DMS153 treated with DMSO at 0.1 percent for 48 hours (cell line): Measurements from ENCODE around the gene RRP9.

Experiments
- DNase-seq: peaks from one replicate; lab custom pipeline; 2025; ENCODE audit not compliant: unreplicated experiment; lab: John Stamatoyannopoulos, UW

The RRP9 gene

GRCh38 chr3:51971350-51971749, 29.6 kb upstream of the RRP9 start:
- no peak for DNase-seq

GRCh38 chr3:51970606-51971300, 29.0 kb upstream of the RRP9 start:
- DNase-seq = no peak

GRCh38 chr3:51969841-51970240, 28.1 kb upstream of the RRP9 start:
- no peak for DNase-seq

GRCh38 chr3:51968883-51969678, 27.4 kb upstream of the RRP9 start:
- no peak for DNase-seq

DNA sequence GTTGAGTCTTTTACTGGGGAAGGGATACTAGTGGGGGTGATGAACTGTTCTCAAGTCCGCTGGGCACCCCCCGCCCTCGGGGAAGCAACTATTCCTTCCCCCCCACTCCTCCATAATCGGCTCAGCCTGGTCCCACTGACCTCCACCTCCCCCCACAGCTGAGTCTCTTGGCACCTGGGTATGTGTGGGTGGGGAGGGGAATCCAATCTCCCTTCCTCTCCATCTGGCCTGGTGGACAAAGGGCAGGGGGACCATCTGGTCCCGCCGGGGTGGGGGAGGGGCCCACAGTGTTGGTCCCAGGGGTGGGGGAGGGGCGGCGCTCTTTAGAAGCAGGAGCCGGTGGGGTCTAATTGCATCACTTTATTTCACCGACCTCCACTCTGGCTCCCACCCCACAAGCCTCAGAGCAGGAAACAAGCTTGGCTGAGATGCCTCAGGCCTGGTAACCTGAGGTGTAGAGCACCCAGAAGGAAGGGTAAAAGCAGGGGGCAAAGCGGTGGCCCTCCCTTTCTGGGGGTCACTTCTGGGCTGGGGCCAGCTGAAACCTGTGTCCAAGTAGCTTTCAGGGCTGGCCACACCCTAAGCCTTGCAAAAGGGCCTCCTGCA, 26.6 kb upstream of the RRP9 start:
- DNase-seq = no peak

- no peak for DNase-seq
Measured at GRCh38 chr3:51967384-51968169, 25.9 kb upstream of the RRP9 start, which contains the start of gene PCBP4. PCBP4 (minus strand) TSS chr3:51967454; CDS start chr3:51961240, 6,214 bp downstream.

GRCh38 chr3:51966922-51967383, 25.2 kb upstream of the RRP9 start:
- no peak for DNase-seq

GRCh38 chr3:51966486-51966885, 24.8 kb upstream of the RRP9 start:
- no peak for DNase-seq

GRCh38 chr3:51966016-51966415, 24.3 kb upstream of the RRP9 start:
- no peak for DNase-seq

GRCh38 chr3:51964521-51964920, 22.8 kb upstream of the RRP9 start:
- DNase-seq = no peak

- no peak for DNase-seq
Measured at GRCh38 chr3:51963951-51964451, 22.3 kb upstream of the RRP9 start.

DNA sequence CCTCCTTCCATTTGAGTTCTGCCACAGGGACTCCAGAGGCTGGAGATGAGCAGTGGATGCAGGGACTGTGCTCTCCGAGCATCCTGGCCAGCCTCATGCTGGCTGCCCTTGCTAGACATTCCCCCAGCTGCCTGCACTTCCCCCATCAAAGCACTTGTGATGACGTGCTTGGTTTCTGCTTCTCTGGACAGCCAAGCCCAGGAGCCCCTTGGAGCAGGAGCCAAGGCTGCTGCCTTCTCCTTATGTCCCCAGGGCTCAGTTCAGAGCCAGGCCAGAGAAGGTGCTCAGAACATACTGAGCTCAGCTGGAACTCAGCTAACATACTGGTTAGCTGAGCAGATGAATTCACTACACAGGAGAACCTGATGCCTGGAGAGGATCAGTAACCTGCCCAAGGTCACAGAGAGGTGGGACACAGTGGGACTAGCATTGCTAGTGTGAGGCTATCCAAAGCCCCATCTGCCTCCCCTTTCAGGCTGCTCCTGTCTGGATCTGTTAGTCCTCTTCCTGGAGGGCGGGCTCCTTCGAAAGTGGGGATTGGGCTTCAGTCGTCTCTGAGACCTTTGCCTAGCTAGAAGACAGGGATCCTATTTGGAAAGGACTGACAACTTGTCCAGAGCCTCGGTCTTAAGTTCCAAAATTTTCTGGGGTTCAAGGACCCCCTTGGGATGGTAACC, 21.3 kb upstream of the RRP9 start:
- DNase-seq = no peak

DNA sequence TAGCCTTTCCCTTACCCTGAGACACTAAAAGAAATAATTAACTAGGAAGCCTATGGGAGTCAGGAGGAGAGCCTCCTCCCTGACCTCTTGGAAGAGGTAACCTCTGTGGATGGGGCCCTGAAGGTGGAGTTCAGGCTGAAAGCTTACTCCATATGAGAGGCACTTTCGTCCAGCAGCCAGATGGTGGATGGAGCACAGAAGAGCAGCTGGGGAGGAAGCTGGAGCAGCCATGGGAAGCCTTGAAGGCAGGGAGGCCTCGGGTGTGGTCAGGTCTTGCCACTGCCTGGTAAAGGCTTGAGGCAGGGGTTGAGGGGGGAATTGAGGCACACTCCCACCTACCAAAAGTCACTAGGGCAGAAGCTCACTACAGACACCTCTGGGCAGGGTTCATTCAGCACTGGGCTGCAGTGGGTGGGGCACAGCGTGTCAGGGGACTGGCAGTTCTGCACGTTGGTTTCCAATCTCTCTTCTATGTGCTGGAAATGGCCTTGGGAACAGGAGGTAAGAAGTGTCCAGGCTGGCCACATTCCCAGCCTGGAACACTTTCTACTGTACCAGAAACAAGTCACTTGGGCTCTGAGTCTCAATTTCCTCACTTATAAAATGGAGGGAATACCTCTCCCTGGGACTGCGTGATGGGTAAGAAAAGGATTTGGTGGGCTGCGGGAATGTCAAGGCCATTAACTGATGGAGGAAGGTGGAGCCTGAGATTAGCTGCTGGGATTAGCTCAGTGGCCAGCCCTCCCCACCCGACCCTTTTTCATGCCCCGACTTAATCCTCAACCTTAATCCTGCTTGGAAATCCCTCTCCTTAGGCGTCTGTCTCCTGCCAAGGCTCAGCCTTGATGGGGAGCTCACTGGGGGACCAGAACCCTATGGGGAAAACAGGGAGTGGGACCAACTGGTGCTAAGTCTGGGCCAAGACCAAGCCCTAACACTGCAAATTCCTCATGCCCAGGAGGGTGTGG, 20.2 kb upstream of the RRP9 start:
- DNase-seq = no peak

GRCh38 chr3:51961011-51961410, 19.3 kb upstream of the RRP9 start:
- DNase-seq = no peak

DNA sequence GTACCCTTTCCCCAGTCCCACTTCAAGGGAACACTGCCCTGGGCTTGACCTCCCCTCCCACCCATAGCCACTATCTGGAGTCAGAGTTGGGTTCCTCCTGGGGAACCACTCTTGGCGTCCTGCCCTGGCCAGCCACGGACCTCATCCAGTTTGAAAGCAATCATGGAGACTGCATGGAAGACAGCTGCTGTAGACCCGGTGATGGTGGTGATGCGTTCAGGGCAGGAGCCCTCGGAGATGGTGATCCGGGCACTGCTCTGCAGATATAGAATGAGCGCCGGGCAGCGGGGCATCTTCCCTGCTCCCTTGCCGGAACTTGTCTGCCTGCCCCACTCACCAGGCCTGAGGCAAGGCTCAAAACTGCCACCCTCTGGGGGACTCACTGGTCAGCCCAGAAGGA, 18.7 kb upstream of the RRP9 start:
- DNase-seq = no peak

DNA sequence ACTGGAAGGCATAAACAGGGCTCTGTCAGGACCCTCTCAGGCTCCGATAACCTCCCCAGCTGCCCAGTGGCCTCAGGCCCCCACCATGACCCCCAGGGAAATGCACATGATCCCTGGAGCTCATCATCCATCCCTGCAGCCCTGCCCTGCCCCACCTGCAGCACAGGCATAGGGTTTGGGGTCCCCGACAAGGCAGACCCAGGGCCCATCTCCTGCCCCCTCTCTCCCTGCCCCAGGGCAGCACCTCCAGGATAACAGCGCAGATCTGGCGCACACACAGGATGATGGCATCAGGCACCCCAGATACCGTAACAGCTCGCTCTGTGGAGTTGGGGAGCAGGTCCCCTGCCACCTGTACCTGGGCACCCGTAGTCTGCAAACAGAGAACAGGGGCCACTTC, 17.9 kb upstream of the RRP9 start:
- DNase-seq = no peak

DNA sequence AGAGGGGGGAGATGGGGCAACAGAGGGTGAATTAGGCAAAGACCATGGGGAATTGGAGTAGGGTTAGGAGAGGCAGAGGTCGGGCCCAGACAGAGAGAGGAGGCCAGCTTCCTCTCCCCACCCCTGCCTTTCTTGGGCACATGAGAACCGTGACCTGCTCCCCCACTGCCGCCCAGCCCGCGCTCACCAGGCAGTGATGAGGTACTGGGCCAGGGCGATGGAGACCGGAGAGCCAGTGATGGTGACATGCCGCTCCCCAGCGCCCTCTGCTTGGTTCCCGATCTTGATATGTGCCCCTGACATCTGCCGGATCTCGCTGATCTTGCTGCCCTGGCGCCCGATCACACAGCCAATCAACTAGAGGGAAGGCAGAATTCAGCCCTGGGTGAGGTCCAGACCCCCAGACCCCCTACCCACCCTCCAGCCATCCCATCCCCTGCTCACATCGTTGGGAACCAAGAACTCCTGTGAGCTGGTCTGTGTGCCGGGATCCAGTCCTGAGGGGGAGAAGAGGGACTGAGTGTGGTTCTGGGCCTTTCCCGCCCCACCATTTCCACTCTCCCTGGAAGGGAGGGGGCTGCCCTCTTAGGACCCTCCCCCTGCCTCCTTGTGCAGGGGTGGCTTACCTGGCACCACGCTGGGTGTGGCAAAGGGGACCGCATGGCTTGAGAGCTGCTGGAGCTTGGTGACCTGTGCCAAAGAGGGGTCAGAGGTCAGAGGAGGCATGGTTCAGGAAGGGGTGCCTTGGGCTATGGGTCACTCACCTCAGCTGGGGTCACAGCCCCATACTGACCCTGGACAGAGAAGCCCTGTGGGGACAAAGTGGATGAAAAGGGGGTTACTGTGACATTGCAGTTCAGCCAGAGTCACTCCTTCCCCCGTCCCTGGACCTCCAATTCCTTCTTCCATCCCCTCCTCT, 17.2 kb upstream of the RRP9 start:
- DNase-seq = no peak

GRCh38 chr3:51957520-51958205, 16.0 kb upstream of the RRP9 start:
- no peak for DNase-seq
